GM12878 (cell line): ENCODE results near the gene SNTA1. TPM values are rescaled to one million over a fixed set of nuclear protein-coding genes. Genes with fewer than 3 reads are reported as not detected.
A peak's percentile ranks its signal among the peaks of the same experiment; 100 is the strongest.

Experiments used
- BCL11A ChIP-seq: IDR thresholded peaks from 2 replicates; pipeline ENCODE4 v1.6.1; 2011; ENCODE audit warnings: low read depth, low read length
- CBFB ChIP-seq: IDR thresholded peaks from 2 replicates; pipeline ENCODE4 v1.6.1; 2016; ENCODE audit warnings: antibody characterized with exemption, low read depth
- CHD4 ChIP-seq: fragments of 200-600 bp; sonication (generic); IDR thresholded peaks from 2 replicates; pipeline ENCODE4 v1.6.1; 2016; ENCODE audit warnings: mild to moderate bottlenecking
- CREB1 ChIP-seq: IDR thresholded peaks from 2 replicates; pipeline ENCODE4 v1.6.1; 2012; ENCODE audit warnings: low read depth, mild to moderate bottlenecking, inconsistent platforms
- ETV6 ChIP-seq, 2 experiments: fragments of 450-650 bp in 1 of 2; IDR thresholded peaks in 1 of 2; conservative IDR thresholded peaks in 1 of 2; 2 replicates each; pipeline ENCODE4 v1.6.1; 2014; ENCODE audit warnings: antibody characterized with exemption in 1 of 2, borderline replicate concordance in 1 of 2, low read depth in 1 of 2, mild to moderate bottlenecking in 1 of 2, moderate library complexity in 1 of 2
- FOXK2 ChIP-seq: fragments of 450-650 bp; IDR thresholded peaks from 2 replicates; pipeline ENCODE4 v1.6.1; 2017; ENCODE audit warnings: mild to moderate bottlenecking, moderate library complexity
- HDGF ChIP-seq: fragments of 450-650 bp; IDR thresholded peaks from 2 replicates; pipeline ENCODE4 v1.6.1; 2016; ENCODE audit warnings: antibody characterized with exemption
- IKZF1 ChIP-seq: fragments of 450-650 bp; conservative IDR thresholded peaks from 2 replicates; pipeline ENCODE4 v1.6.1; 2017; ENCODE audit warnings: antibody characterized with exemption, mild to moderate bottlenecking
- IRF3 ChIP-seq: fragments of 450-650 bp; IDR thresholded peaks from 2 replicates; pipeline ENCODE4 v1.6.1; 2014; ENCODE audit warnings: mild to moderate bottlenecking
- NR2C1 ChIP-seq: fragments of 450-650 bp; IDR thresholded peaks from 2 replicates; pipeline ENCODE4 v1.6.1; 2017; ENCODE audit warnings: antibody characterized with exemption, mild to moderate bottlenecking, moderate library complexity
- POU2F2 ChIP-seq: IDR thresholded peaks from 3 replicates; pipeline ENCODE4 v1.6.1; 2011; ENCODE audit warnings: low read depth, mild to moderate bottlenecking, low read length, borderline replicate concordance
- RELB ChIP-seq: fragments of 450-650 bp; IDR thresholded peaks from 2 replicates; pipeline ENCODE4 v1.6.1; 2017; ENCODE audit warnings: low read depth, mild to moderate bottlenecking, moderate library complexity
- TCF3 ChIP-seq: IDR thresholded peaks from 2 replicates; pipeline ENCODE4 v1.6.1; 2012; ENCODE audit warnings: low read depth, mild to moderate bottlenecking, low read length, borderline replicate concordance; ENCODE audit not compliant: insufficient read depth
- ZBED1 ChIP-seq: IDR thresholded peaks from 2 replicates; pipeline ENCODE4 v1.6.1; 2016; ENCODE audit warnings: borderline replicate concordance
- ZBTB40 ChIP-seq: fragments of 450-650 bp; IDR thresholded peaks from 2 replicates; pipeline ENCODE4 v1.6.1; 2016; ENCODE audit warnings: mild to moderate bottlenecking, moderate library complexity, borderline replicate concordance
- ZNF207 ChIP-seq: fragments of 450-650 bp; IDR thresholded peaks from 2 replicates; pipeline ENCODE4 v1.6.1; 2014; ENCODE audit warnings: antibody characterized with exemption, mild to moderate bottlenecking, borderline replicate concordance
- ZSCAN29 ChIP-seq: fragments of 450-650 bp; IDR thresholded peaks from 2 replicates; pipeline ENCODE4 v1.6.1; 2017; ENCODE audit warnings: mild to moderate bottlenecking, moderate library complexity
- polyA plus RNA-seq, 11 experiments: library from polyadenylated mRNA; depleted of rRNA in 4 of 11; unstranded in 6 of 11; stranded (reverse) in 5 of 11; fragments of >200 nt; fragmentation: Nextera tagmentation in 4 of 11; fragmentation: Illumina TruSeq in 1 of 11; extraction: Ambion mirVana in 4 of 11; extraction: Trizol in 1 of 11; gene quantifications; 1 replicate in 1 of 11; 2 replicates in 10 of 11; pipeline versions ENCODE4 v1.2.1 to v1.2.3, GENCODE V29; 2011 to 2016; ENCODE audit warnings: inconsistent platforms in 2 of 11, missing spikeins in 2 of 11, low read depth in 1 of 11
- total RNA-seq, 4 experiments: library from RNA; depleted of rRNA in 3 of 4; stranded (reverse); fragments of >200 nt in 3 of 4; fragmentation: Illumina TruSeq in 1 of 4; extraction: Trizol in 1 of 4; gene quantifications; 2 replicates each; pipeline versions ENCODE4 v1.2.1 to v1.2.3, GENCODE V29; 2013 to 2021
- TF ChIP-seq, protein P1 (sequence below): fragments of 450-650 bp; IDR thresholded peaks from 2 replicates; pipeline ENCODE4 v1.6.1; 2016; ENCODE audit warnings: mild to moderate bottlenecking
- TF ChIP-seq, protein P2 (sequence below): fragments of 450-650 bp; IDR thresholded peaks from 2 replicates; pipeline ENCODE4 v1.6.1; 2016; ENCODE audit warnings: mild to moderate bottlenecking
- TF ChIP-seq, protein P3 (sequence below): IDR thresholded peaks from 2 replicates; pipeline ENCODE4 v1.6.1; 2012; ENCODE audit warnings: low read depth, low read length, improper control_type of control experiment

The SNTA1 gene
- total and polyA plus RNA-seq, 10 of the 15 experiments (the other 5 are each of a cell fraction or from before 2014, with no cell fraction given) = 0.26 to 5.1 (median 1.8) TPM

GRCh38 chr20:33401184-33401920 is 42.2 kb downstream of the SNTA1 start, which contains the start of gene CDK5RAP1 (continued):
- TF ChIP-seq, protein P1, sequence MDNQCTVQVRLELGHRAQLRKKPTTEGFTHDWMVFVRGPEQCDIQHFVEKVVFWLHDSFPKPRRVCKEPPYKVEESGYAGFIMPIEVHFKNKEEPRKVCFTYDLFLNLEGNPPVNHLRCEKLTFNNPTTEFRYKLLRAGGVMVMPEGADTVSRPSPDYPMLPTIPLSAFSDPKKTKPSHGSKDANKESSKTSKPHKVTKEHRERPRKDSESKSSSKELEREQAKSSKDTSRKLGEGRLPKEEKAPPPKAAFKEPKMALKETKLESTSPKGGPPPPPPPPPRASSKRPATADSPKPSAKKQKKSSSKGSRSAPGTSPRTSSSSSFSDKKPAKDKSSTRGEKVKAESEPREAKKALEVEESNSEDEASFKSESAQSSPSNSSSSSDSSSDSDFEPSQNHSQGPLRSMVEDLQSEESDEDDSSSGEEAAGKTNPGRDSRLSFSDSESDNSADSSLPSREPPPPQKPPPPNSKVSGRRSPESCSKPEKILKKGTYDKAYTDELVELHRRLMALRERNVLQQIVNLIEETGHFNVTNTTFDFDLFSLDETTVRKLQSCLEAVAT = peak; percentile 65
- peak; percentile 97 for TF ChIP-seq ZNF207
- TF ChIP-seq CREB1 = peak; percentile 86
- 0 out of 2 replicates have a peak, but pooled peaks have one; percentile 6 for TF ChIP-seq TCF3
- peak; percentile 35; the same call in 1 of the 2 replicates for TF ChIP-seq HDGF
- no peak for TF ChIP-seq CHD4
- peak; percentile 56; the same call in 1 of the 2 replicates for TF ChIP-seq IRF3
- TF ChIP-seq CBFB = peak; percentile 52; the same call in 1 of the 2 replicates
- peak; percentile 88 for TF ChIP-seq NR2C1
- TF ChIP-seq POU2F2 = peak; percentile 92; the same call in 2 of the 3 replicates
- TF ChIP-seq, protein P2, sequence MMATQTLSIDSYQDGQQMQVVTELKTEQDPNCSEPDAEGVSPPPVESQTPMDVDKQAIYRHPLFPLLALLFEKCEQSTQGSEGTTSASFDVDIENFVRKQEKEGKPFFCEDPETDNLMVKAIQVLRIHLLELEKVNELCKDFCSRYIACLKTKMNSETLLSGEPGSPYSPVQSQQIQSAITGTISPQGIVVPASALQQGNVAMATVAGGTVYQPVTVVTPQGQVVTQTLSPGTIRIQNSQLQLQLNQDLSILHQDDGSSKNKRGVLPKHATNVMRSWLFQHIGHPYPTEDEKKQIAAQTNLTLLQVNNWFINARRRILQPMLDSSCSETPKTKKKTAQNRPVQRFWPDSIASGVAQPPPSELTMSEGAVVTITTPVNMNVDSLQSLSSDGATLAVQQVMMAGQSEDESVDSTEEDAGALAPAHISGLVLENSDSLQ = peak; percentile 73
- TF ChIP-seq ZSCAN29 = peak; percentile 52; the same call in 1 of the 2 replicates
- TF ChIP-seq BCL11A = 0 out of 2 replicates have a peak, but pooled peaks have one; percentile 48
- TF ChIP-seq RELB = peak; percentile 93
- peak; percentile 75 for TF ChIP-seq IKZF1
- peak in 1 of 2 experiments; percentile 50; a peak in 1 of 4 replicates for TF ChIP-seq ETV6 (conservative IDR thresholded peaks at IDR 0.05 in 1 of 2, IDR thresholded peaks at IDR 0.05 in 1 of 2; ENCODE audit: borderline replicate concordance in 1 of 2, low read depth in 1 of 2)
- peak; percentile 58; the same call in 1 of the 2 replicates for TF ChIP-seq FOXK2
- peak; percentile 100 for TF ChIP-seq ZBTB40
- TF ChIP-seq, protein P3, sequence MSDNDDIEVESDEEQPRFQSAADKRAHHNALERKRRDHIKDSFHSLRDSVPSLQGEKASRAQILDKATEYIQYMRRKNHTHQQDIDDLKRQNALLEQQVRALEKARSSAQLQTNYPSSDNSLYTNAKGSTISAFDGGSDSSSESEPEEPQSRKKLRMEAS = peak; percentile 84
- no peak for TF ChIP-seq ZBED1
